GM21576 (cell line): ENCODE results near the gene CAPN5.

Experiments
- ATAC-seq: cut with Tn5 transposase; IDR thresholded peaks from one replicate; pipeline ENCODE4 v1.9.1; 2021; ENCODE audit warnings: mild to moderate bottlenecking, moderate library complexity; ENCODE audit not compliant: unreplicated experiment

The CAPN5 gene

GRCh38 chr11:77144857-77145428 lies 78.2 kb downstream of the CAPN5 start:
- ATAC-seq, result no peak

GRCh38 chr11:77146261-77147035 lies 79.7 kb downstream of the CAPN5 start:
- no peak for ATAC-seq

GRCh38 chr11:77147036-77147315 lies 80.2 kb downstream of the CAPN5 start:
- no peak for ATAC-seq

GRCh38 chr11:77147668-77148321 lies 81.0 kb downstream of the CAPN5 start:
- no peak for ATAC-seq

GRCh38 chr11:77148963-77149715 lies 82.4 kb downstream of the CAPN5 start:
- no peak for ATAC-seq

- no peak for ATAC-seq
These were observed 83.1 kb downstream of the CAPN5 start for GRCh38 chr11:77149716-77150392.

GRCh38 chr11:77150836-77151235 lies 84.1 kb downstream of the CAPN5 start:
- no peak for ATAC-seq

- ATAC-seq, result no peak
These were observed 85.2 kb downstream of the CAPN5 start for GRCh38 chr11:77151804-77152509.

- ATAC-seq, result no peak
These were observed 86.1 kb downstream of the CAPN5 start for GRCh38 chr11:77152846-77153245.

GRCh38 chr11:77153276-77154185 lies 86.8 kb downstream of the CAPN5 start:
- no peak for ATAC-seq

- ATAC-seq, result no peak
These were observed 87.8 kb downstream of the CAPN5 start for GRCh38 chr11:77154381-77155081.

GRCh38 chr11:77155082-77155475 lies 88.3 kb downstream of the CAPN5 start:
- ATAC-seq, result no peak

GRCh38 chr11:77155556-77156130 lies 88.9 kb downstream of the CAPN5 start:
- no peak for ATAC-seq

GRCh38 chr11:77156396-77157195 lies 89.8 kb downstream of the CAPN5 start:
- ATAC-seq, result no peak

- no peak for ATAC-seq
These were observed 91.4 kb downstream of the CAPN5 start for GRCh38 chr11:77158041-77158695.

GRCh38 chr11:77159219-77159936 lies 92.6 kb downstream of the CAPN5 start:
- ATAC-seq, result no peak
